HCT116 (cell line): Measurements from ENCODE around the gene STAM. TPM values are rescaled to one million over a fixed set of nuclear protein-coding genes. Genes with fewer than 3 reads are reported as not detected.

Experiments
- ATAC-seq: fragments of 200-7000 bp; cut with Tn5 transposase; 2 replicates; pipeline ENCODE4 v1.9.1; 2020; ENCODE audit warnings: mild to moderate bottlenecking, moderate library complexity
- BruUV-seq: library from RNA; stranded (reverse); fragments of 400-500 nt; replicated peaks from 2 replicates; lab custom pipeline; 2021; lab: Mats Ljungman, UMichigan
- CTCF ChIA-PET: fragments of 300-600 bp; sonication (Branson Sonifier 250); formaldehyde crosslinking; loops from one replicate; lab custom pipeline; 2021; ENCODE audit warnings: antibody characterized with exemption; lab: Charles Lee
- POLR2A ChIA-PET: fragments of 300-600, 350-600 bp; sonication (Branson Sonifier 250); formaldehyde crosslinking; loops from one replicate; lab custom pipeline; 2021; ENCODE audit warnings: antibody characterized with exemption; lab: Charles Lee
- RAD21 ChIA-PET, 2 experiments: fragments of 300-600 bp; sonication (Branson Sonifier 250); formaldehyde crosslinking; loops; one replicate each; lab custom pipeline; 2023; ENCODE audit warnings: low total read pairs in 2 of 2; ENCODE audit not compliant: uncharacterized antibody in 2 of 2, unreplicated experiment in 2 of 2, low non-redundant PET in 1 of 2; lab: Charles Lee
- DNase-seq: peaks from one replicate; pipeline ENCODE4 v3.0.0-alpha.2; 2010; ENCODE audit warnings: low read depth, low spot score
- H2AFZ ChIP-seq: fragments of 200-600 bp; shearing (Covaris generic), sonication (generic); 2 replicates; pipeline ENCODE4 v1.6.1; 2017; ENCODE audit warnings: low read depth, mixed run types, mixed read lengths, antibody characterized with exemption, low read length; ENCODE audit not compliant: poor library complexity, severe bottlenecking
- H3K27ac ChIP-seq: 2 replicates; pipeline ENCODE4 v1.5.1; 2012; ENCODE audit warnings: low read depth, low read length
- H3K27me3 ChIP-seq: fragments of 200-600 bp; sonication (generic); 2 replicates; pipeline ENCODE4 v1.6.1; 2016; ENCODE audit warnings: mixed run types, low read length, mixed read lengths; ENCODE audit not compliant: insufficient read depth
- H3K36me3 ChIP-seq, 2 experiments: fragments of 200-500 bp in 1 of 2; fragments of 200-600 bp in 1 of 2; sonication (Bioruptor generic) in 1 of 2; sonication (generic) in 1 of 2; 2 replicates each; pipeline versions ENCODE4 v1.5.1 to v1.6.1; 2014 to 2016; ENCODE audit warnings: low read length in 2 of 2, inconsistent platforms in 1 of 2, mixed read lengths in 1 of 2, mixed run types in 1 of 2; ENCODE audit not compliant: insufficient read depth in 2 of 2, control insufficient read depth in 1 of 2
- H3K4me1 ChIP-seq, 2 experiments: fragments of 200-600 bp in 1 of 2; sonication (generic) in 1 of 2; 2 replicates each; pipeline versions ENCODE4 v1.5.1 to v1.6.1; 2012 to 2017; ENCODE audit warnings: low read length in 2 of 2, inconsistent platforms in 1 of 2, mild to moderate bottlenecking in 1 of 2, mixed read lengths in 1 of 2, mixed run types in 1 of 2, moderate library complexity in 1 of 2; ENCODE audit not compliant: insufficient read depth in 2 of 2, control insufficient read depth in 1 of 2
- H3K4me2 ChIP-seq: fragments of 200-600 bp; sonication (generic); 2 replicates; pipeline ENCODE4 v1.6.1; 2017; ENCODE audit warnings: mixed run types, low read length, mixed read lengths
- H3K4me3 ChIP-seq, 2 experiments: fragments of 200-600 bp in 1 of 2; sonication (generic) in 1 of 2; replicated peaks in 1 of 2; 2 replicates each; pipeline ENCODE4 v1.5.1; 2011 to 2016; ENCODE audit warnings: low read length in 2 of 2, control low read depth in 1 of 2, low read depth in 1 of 2, mild to moderate bottlenecking in 1 of 2, mixed read lengths in 1 of 2, mixed run types in 1 of 2
- H3K79me2 ChIP-seq: fragments of 200-600 bp; sonication (generic); 2 replicates; pipeline ENCODE4 v1.6.1; 2017; ENCODE audit warnings: mild to moderate bottlenecking, mixed run types, low read length, moderate library complexity, mixed read lengths; ENCODE audit not compliant: insufficient read depth
- H3K9ac ChIP-seq: fragments of 200-600 bp; sonication (generic); 2 replicates; pipeline ENCODE4 v1.6.1; 2016; ENCODE audit warnings: low read length, mixed read lengths
- H3K9me2 ChIP-seq: fragments of 200-600 bp; sonication (generic), shearing (Covaris generic); 2 replicates; pipeline ENCODE4 v1.6.1; 2017; ENCODE audit warnings: mixed run types, mild to moderate bottlenecking, moderate library complexity; ENCODE audit not compliant: insufficient read depth
- H3K9me3 ChIP-seq, 2 experiments: fragments of 200-500 bp in 1 of 2; fragments of 200-600 bp in 1 of 2; sonication (Bioruptor generic) in 1 of 2; sonication (generic) in 1 of 2; 2 replicates each; pipeline ENCODE4 v1.6.1; 2014 to 2017; ENCODE audit warnings: low read length in 2 of 2, mixed read lengths in 2 of 2, inconsistent platforms in 1 of 2, low read depth in 1 of 2, mild to moderate bottlenecking in 1 of 2, mixed run types in 1 of 2, moderate library complexity in 1 of 2; ENCODE audit not compliant: control insufficient read depth in 1 of 2, insufficient read depth in 1 of 2
- H4K20me1 ChIP-seq: fragments of 200-600 bp; sonication (generic), shearing (Covaris generic); 2 replicates; pipeline ENCODE4 v1.6.1; 2017; ENCODE audit warnings: mixed run types, mild to moderate bottlenecking, moderate library complexity; ENCODE audit not compliant: insufficient read depth
- CTCF ChIP-seq, 3 experiments: fragments of 200-600 bp in 1 of 3; sonication (generic) in 1 of 3; IDR thresholded peaks in 2 of 3; conservative IDR thresholded peaks in 1 of 3; 2 replicates each; pipeline ENCODE4 v1.5.1; 2012 to 2017; ENCODE audit warnings: low read depth in 2 of 3, low read length in 2 of 3, antibody characterized with exemption in 1 of 3, borderline replicate concordance in 1 of 3, control low read depth in 1 of 3, mild to moderate bottlenecking in 1 of 3, mixed read lengths in 1 of 3, mixed run types in 1 of 3, moderate library complexity in 1 of 3; ENCODE audit not compliant: insufficient read depth in 1 of 3
- FOSL1 ChIP-seq: IDR thresholded peaks from 2 replicates; pipeline ENCODE4 v1.6.1; 2012; ENCODE audit warnings: low read depth
- JUND ChIP-seq: IDR thresholded peaks from 2 replicates; pipeline ENCODE4 v1.6.1; 2012
- intact Hi-C: fragments of 100-400 bp; cut with micrococcal nuclease; formaldehyde crosslinking; loops from 2 replicates; pipeline ENCODE4 v1.10.0; 2022
- total RNA-seq: library from RNA; stranded (reverse); gene quantifications from one replicate; pipeline ENCODE4 v1.2.1, GENCODE V29; 2021; ENCODE audit not compliant: unreplicated experiment

The STAM gene
- total RNA-seq, 1 experiment from 2014 or later = 23.0 TPM

GRCh38 chr10:17675638-17676037, 31.7 kb downstream of the STAM start:
- ChIA-PET RAD21 (no interaction called here), POLR2A (no interaction called here), CTCF (no interaction called here)
- Histone ChIP-seq H3K36me3 (no peaks in the 10 kb centered on the region), H3K4me2 (peak overlapping the region; percentile 44), H3K4me3 (no peak overlapping the region), H3K27ac (no peak overlapping the region), H2AFZ (no peak overlapping the region)
- no TSS peak for BruUV-seq
- TF ChIP-seq JUND = no peak
- TF ChIP-seq CTCF (IDR thresholded peaks at IDR 0.05 in 2 of 3, conservative IDR thresholded peaks at IDR 0.05 in 1 of 3; ENCODE audit: borderline replicate concordance in 1 of 3, insufficient read depth in 1 of 3, low read depth in 2 of 3, low read length in 2 of 3) = 0 out of 6 replicates have a peak, but pooled peaks of 1 of the 3 experiments have one; percentile 22
- TF ChIP-seq, all 23 proteins: peak for 1
- DNase-seq (no peak), ATAC-seq (no peak)
- peaks cover 85% of the 10 kb centered on the region for H3K79me2 ChIP-seq
- intact Hi-C loops = no loop called here
- no peaks in the 10 kb centered on the region for H4K20me1 ChIP-seq
- no peak overlapping the region for H3K9ac ChIP-seq
- no peaks in the 10 kb centered on the region for H3K9me3 ChIP-seq
- H3K4me1 ChIP-seq = peaks cover 39 to 54% of the 10 kb centered on the region in 2 experiments
- no peaks in the 10 kb centered on the region for H3K9me2 ChIP-seq
- no peaks in the 10 kb centered on the region for H3K27me3 ChIP-seq

GRCh38 chr10:17676919-17677318, 33.0 kb downstream of the STAM start:
- H3K4me2 ChIP-seq = no peak overlapping the region
- no peak for DNase-seq
- RAD21 ChIA-PET = no interaction called here
- TF ChIP-seq FOSL1 = no peak
- TF ChIP-seq, all 23 proteins: peak for 0
- H3K79me2 ChIP-seq = peaks cover 85% of the 10 kb centered on the region
- no peaks in the 10 kb centered on the region for H3K9me2 ChIP-seq
- no peaks in the 10 kb centered on the region for H3K27me3 ChIP-seq
- no peaks in the 10 kb centered on the region for H4K20me1 ChIP-seq
- no TSS peak for BruUV-seq
- no peaks in the 10 kb centered on the region for H3K36me3 ChIP-seq
- POLR2A ChIA-PET = no interaction called here
- H3K9me3 ChIP-seq = no peaks in the 10 kb centered on the region
- no peak for ATAC-seq
- H3K9ac ChIP-seq = no peak overlapping the region
- intact Hi-C loops = no loop called here
- CTCF ChIA-PET = no interaction called here
- no peak overlapping the region for H2AFZ ChIP-seq
- H3K4me3 ChIP-seq = no peak overlapping the region
- no peak overlapping the region for H3K27ac ChIP-seq
- peaks cover 32 to 46% of the 10 kb centered on the region in 2 experiments for H3K4me1 ChIP-seq
